Mesendoderm (in vitro differentiated cells): ENCODE results near the gene OVOL2.

Experiments
- DNase-seq: peaks from one replicate; pipeline ENCODE4 v3.0.0; 2013
- H2AK5ac ChIP-seq: 2 replicates; pipeline ENCODE4 v1.6.1; 2013; ENCODE audit warnings: low read length, inconsistent platforms
- H2BK120ac ChIP-seq: 2 replicates; pipeline ENCODE4 v1.6.1; 2013; ENCODE audit warnings: low read depth, mild to moderate bottlenecking, low read length, moderate library complexity, mixed read lengths
- H2BK15ac ChIP-seq: replicated peaks from 2 replicates; pipeline ENCODE4 v1.6.1; 2013; ENCODE audit warnings: low read depth, mild to moderate bottlenecking, moderate library complexity
- H2BK5ac ChIP-seq: 2 replicates; pipeline ENCODE4 v1.6.1; 2013; ENCODE audit warnings: low read length, inconsistent platforms
- H3K18ac ChIP-seq: 2 replicates; pipeline ENCODE4 v1.6.1; 2013; ENCODE audit warnings: mild to moderate bottlenecking, low read length, mixed read lengths
- H3K23ac ChIP-seq: one replicate; pipeline ENCODE4 v1.6.1; 2013; ENCODE audit warnings: low read length
- H3K27ac ChIP-seq: 2 replicates; pipeline ENCODE4 v1.5.1; 2013; ENCODE audit warnings: low read depth, mild to moderate bottlenecking, inconsistent platforms, low read length, moderate library complexity
- H3K27me3 ChIP-seq: 2 replicates; pipeline ENCODE4 v1.6.1; 2013; ENCODE audit warnings: low read length, control low read depth, mild to moderate bottlenecking, inconsistent platforms; ENCODE audit not compliant: insufficient read depth, poor library complexity
- H3K36me3 ChIP-seq: 2 replicates; pipeline ENCODE4 v1.6.1; 2013; ENCODE audit warnings: low read length, inconsistent platforms; ENCODE audit not compliant: control insufficient read depth, insufficient read depth
- H3K4ac ChIP-seq: one replicate; pipeline ENCODE4 v1.6.1; 2013; ENCODE audit warnings: low read depth, mild to moderate bottlenecking, low read length, moderate library complexity
- H3K4me1 ChIP-seq: 2 replicates; pipeline ENCODE4 v1.6.1; 2013; ENCODE audit warnings: low read depth, low read length, inconsistent platforms; ENCODE audit not compliant: control insufficient read depth
- H3K4me2 ChIP-seq: 2 replicates; pipeline ENCODE4 v1.6.1; 2013; ENCODE audit warnings: low read length
- H3K4me3 ChIP-seq: 2 replicates; pipeline ENCODE4 v1.5.1; 2013; ENCODE audit warnings: mild to moderate bottlenecking, low read length
- H3K56ac ChIP-seq: one replicate; pipeline ENCODE4 v1.6.1; 2013; ENCODE audit warnings: low read length
- H3K79me1 ChIP-seq: 2 replicates; pipeline ENCODE4 v1.6.1; 2013; ENCODE audit warnings: low read length, inconsistent platforms
- H3K79me2 ChIP-seq: 2 replicates; pipeline ENCODE4 v1.6.1; 2013; ENCODE audit warnings: mild to moderate bottlenecking, low read length; ENCODE audit not compliant: control insufficient read depth, insufficient read depth
- H3K9ac ChIP-seq: 2 replicates; pipeline ENCODE4 v1.6.1; 2013; ENCODE audit warnings: low read length, inconsistent platforms
- H4K5ac ChIP-seq: one replicate; pipeline ENCODE4 v1.6.1; 2013; ENCODE audit warnings: low read length
- H4K8ac ChIP-seq: one replicate; pipeline ENCODE4 v1.6.1; 2013; ENCODE audit warnings: low read depth, mild to moderate bottlenecking, control low read depth, low read length, moderate library complexity
- WGBS: extraction: QIAGEN DNeasy Blood & Tissue Kit; methylation state at CpG from one replicate; pipeline ENCODE4 v1.1.7; 2013; ENCODE audit warnings: low lambda C conversion rate, missing lambda C conversion rate; ENCODE audit not compliant: insufficient coverage; ENCODE audit errors: extremely low coverage; 5-methylcytosine and 5-hydroxymethylcytosine counted together

OVOL2 gene

GRCh38 chr20:18046535-18046934 is 11.2 kb downstream of the OVOL2 start:
- Histone ChIP-seq H4K8ac (no peak overlapping the region), H3K27me3 (no peaks in the 10 kb centered on the region), H3K79me2 (no peaks in the 10 kb centered on the region), H2BK120ac (no peak overlapping the region), H2BK5ac (no peak overlapping the region), H3K9ac (no peak overlapping the region), H3K36me3 (peaks cover 2% of the 10 kb centered on the region), H3K79me1 (peaks cover 2% of the 10 kb centered on the region), H2BK15ac (no peak overlapping the region), H3K18ac (no peak overlapping the region), H3K4me1 (no peaks in the 10 kb centered on the region), H3K23ac (no peak overlapping the region), H3K4me2 (no peak overlapping the region), H3K4me3 (no peak overlapping the region), H3K27ac (no peak overlapping the region), H3K56ac (no peak overlapping the region), H2AK5ac (no peak overlapping the region), H4K5ac (no peak overlapping the region), H3K4ac (no peak overlapping the region)
- DNase-seq, result no peak
- WGBS, result no CpG with 5 or more reads among the region's 4 CpGs

GRCh38 chr20:18042229-18042628 is 15.5 kb downstream of the OVOL2 start:
- Histone ChIP-seq H2BK120ac (no peak overlapping the region), H3K36me3 (no peaks in the 10 kb centered on the region), H3K79me2 (no peaks in the 10 kb centered on the region), H4K5ac (no peak overlapping the region), H3K18ac (no peak overlapping the region), H3K4me3 (no peak overlapping the region), H4K8ac (no peak overlapping the region), H3K23ac (no peak overlapping the region), H2BK15ac (no peak overlapping the region), H3K56ac (no peak overlapping the region), H3K4me1 (no peaks in the 10 kb centered on the region), H3K27me3 (no peaks in the 10 kb centered on the region), H3K79me1 (no peaks in the 10 kb centered on the region), H3K4ac (no peak overlapping the region), H3K4me2 (no peak overlapping the region), H2AK5ac (no peak overlapping the region), H3K9ac (no peak overlapping the region), H2BK5ac (no peak overlapping the region), H3K27ac (no peak overlapping the region)
- DNase-seq, result no peak
- WGBS, result no CpG with 5 or more reads among the region's 9 CpGs

- Histone ChIP-seq H3K18ac (no peak overlapping the region), H4K5ac (no peak overlapping the region), H3K23ac (no peak overlapping the region), H2BK15ac (no peak overlapping the region), H3K4me1 (no peaks in the 10 kb centered on the region), H3K4me2 (no peak overlapping the region), H3K79me2 (no peaks in the 10 kb centered on the region), H2AK5ac (no peak overlapping the region), H3K4ac (no peak overlapping the region), H2BK120ac (no peak overlapping the region), H3K9ac (no peak overlapping the region), H3K27me3 (no peaks in the 10 kb centered on the region), H2BK5ac (no peak overlapping the region), H3K36me3 (no peaks in the 10 kb centered on the region), H3K79me1 (no peaks in the 10 kb centered on the region), H3K27ac (no peak overlapping the region), H3K4me3 (no peak overlapping the region), H3K56ac (no peak overlapping the region), H4K8ac (no peak overlapping the region)
- no peak for DNase-seq
- WGBS, result no CpG with 5 or more reads among the region's 15 CpGs
Observed at GRCh38 chr20:18041462-18041861, 16.3 kb downstream of the OVOL2 start.

GRCh38 chr20:18039063-18039462 is 18.7 kb downstream of the OVOL2 start:
- H3K56ac ChIP-seq, result no peak overlapping the region
- no CpG with 5 or more reads among the region's 5 CpGs for WGBS
- no peaks in the 10 kb centered on the region for H3K27me3 ChIP-seq
- no peak overlapping the region for H2BK120ac ChIP-seq
- H2BK5ac ChIP-seq, result no peak overlapping the region
- no peak overlapping the region for H2AK5ac ChIP-seq
- no peaks in the 10 kb centered on the region for H3K79me2 ChIP-seq
- no peak overlapping the region for H4K5ac ChIP-seq
- H3K79me1 ChIP-seq, result no peaks in the 10 kb centered on the region
- no peak overlapping the region for H3K18ac ChIP-seq
- no peak overlapping the region for H2BK15ac ChIP-seq
- H3K27ac ChIP-seq, result no peak overlapping the region
- H3K4ac ChIP-seq, result no peak overlapping the region
- H3K23ac ChIP-seq, result no peak overlapping the region
- H4K8ac ChIP-seq, result no peak overlapping the region
- H3K4me3 ChIP-seq, result no peak overlapping the region
- H3K36me3 ChIP-seq, result no peaks in the 10 kb centered on the region
- H3K9ac ChIP-seq, result no peak overlapping the region
- peaks cover 2% of the 10 kb centered on the region for H3K4me1 ChIP-seq
- no peak for DNase-seq
- no peak overlapping the region for H3K4me2 ChIP-seq

- WGBS, result no CpG with 5 or more reads among the region's 5 CpGs
- no peak overlapping the region for H3K27ac ChIP-seq
- no peak overlapping the region for H4K8ac ChIP-seq
- H3K23ac ChIP-seq, result peak overlapping the region; percentile 16
- H3K4me3 ChIP-seq, result no peak overlapping the region
- H3K18ac ChIP-seq, result no peak overlapping the region
- H2BK15ac ChIP-seq, result no peak overlapping the region
- no peak overlapping the region for H3K4me2 ChIP-seq
- H2BK5ac ChIP-seq, result peak overlapping the region; percentile 62
- H2AK5ac ChIP-seq, result no peak overlapping the region
- no peak overlapping the region for H4K5ac ChIP-seq
- no peak for DNase-seq
- H3K4me1 ChIP-seq, result peaks cover 10% of the 10 kb centered on the region
- H3K56ac ChIP-seq, result peak overlapping the region; percentile 65
- no peak overlapping the region for H2BK120ac ChIP-seq
- H3K27me3 ChIP-seq, result no peaks in the 10 kb centered on the region
- H3K79me1 ChIP-seq, result no peaks in the 10 kb centered on the region
- H3K79me2 ChIP-seq, result no peaks in the 10 kb centered on the region
- no peaks in the 10 kb centered on the region for H3K36me3 ChIP-seq
- H3K4ac ChIP-seq, result no peak overlapping the region
- H3K9ac ChIP-seq, result no peak overlapping the region
Observed at GRCh38 chr20:18034039-18034438, 23.7 kb downstream of the OVOL2 start.
